GM21529 (cell line): ENCODE results near the gene EML1.

Source experiments
- ATAC-seq: cut with Tn5 transposase; IDR thresholded peaks from one replicate; pipeline ENCODE4 v1.9.1; 2021; ENCODE audit not compliant: unreplicated experiment

Gene EML1

DNA sequence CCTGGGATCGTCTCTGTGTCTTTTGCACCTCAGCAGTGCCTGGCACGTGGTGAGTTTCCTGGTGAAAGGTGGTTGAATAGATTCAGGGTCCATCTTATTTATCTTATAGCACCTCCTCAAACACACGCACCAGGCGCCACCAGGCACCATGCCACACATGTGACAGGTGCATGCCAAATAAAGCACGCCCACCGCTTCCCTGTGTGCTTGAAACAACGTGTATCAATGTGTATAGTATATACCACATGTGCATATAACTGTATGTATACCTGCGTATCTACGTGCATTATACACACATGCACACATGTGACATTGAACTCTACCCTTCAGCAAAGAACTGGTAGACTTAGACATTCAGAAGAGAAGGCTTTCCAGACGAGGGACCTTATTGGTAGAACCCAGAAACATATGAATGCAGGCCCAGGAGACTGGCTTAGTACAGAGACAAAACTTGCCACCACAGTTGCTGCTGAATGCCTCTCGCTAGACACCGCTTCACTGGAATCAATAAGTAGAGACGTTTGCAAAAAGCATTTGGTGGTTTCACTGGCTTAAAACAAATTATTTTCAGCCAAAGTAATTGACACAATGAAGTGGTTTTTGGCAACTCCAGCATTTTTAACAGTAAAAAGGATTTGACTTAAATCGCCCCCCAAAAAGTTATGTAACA is 10.0 kb downstream of the EML1 start:
- no peak for ATAC-seq

DNA sequence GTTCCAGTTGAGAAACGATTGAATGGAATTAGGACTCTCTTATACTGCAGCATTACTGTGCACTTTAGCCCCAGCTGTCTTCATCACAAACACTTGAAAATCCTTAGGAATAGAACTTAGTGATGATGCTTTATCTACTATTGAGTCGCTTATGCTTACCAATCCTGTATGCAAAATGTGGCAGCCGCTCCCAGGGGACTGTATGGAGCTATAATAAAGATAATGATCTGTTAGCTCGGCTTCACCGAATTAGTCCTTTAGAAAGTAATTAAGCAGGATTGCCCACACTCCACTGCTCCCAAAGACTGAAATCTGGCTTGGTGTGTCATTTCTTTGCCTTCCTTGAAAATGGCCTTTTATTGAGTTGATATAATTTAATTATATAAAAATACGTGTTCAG is 10.6 kb downstream of the EML1 start:
- no peak for ATAC-seq

- ATAC-seq, result no peak
Measured at GRCh38 chr14:99805757-99806439, 12.7 kb downstream of the EML1 start.

DNA sequence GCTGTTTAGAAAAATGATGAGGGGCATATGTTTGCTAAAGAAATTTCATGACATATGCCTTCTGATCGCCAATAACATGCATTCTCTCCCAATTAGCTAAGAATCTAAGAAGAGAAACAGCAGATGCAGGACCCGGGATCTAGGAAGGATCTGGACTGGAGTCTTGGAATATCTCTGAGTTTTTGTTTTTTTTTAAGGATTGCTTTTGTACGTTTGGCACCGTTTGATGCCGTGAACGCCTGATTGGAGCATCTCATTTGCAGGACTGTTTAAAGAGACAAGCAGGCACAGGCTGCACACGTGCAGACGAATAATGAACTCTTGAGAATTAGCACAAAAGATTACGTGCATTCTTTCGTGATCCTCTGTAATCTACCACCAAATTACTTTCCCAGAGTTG is 13.6 kb downstream of the EML1 start:
- ATAC-seq, result no peak

DNA sequence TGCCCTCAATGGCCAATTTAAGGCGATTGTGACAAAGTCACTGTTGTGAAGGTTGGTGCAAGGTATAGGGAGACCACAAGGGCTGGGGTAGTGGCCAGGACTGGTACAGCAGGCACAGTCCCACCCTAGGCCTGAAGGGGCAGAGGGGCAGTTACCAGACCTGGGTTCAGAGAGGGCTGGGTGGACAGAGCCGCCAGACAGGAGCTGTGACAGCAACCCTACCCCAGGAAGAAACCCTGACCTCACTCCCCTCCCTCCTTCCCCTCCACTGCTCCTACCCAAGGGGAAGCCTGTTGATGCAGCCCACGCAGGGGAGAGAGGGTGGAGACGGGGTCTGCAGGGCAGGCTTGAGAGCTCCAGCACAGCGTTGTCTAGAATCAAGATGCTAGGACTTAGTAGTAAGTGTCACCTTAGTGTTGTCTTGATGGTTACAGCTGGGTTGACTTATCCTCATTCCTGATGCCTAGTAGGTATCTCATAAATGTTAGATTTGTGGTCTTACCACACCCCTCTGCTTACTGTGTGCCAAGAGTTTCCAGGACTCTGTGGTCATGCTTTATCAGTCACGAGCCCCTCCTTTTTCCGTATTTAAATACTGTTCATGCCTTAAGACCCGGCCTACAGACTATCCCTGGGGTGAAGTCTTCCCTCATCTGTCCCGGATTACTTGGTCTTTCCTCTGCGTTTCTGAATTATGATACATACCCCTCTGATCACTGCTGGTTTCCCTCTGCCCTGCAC is 14.4 kb downstream of the EML1 start:
- ATAC-seq, result no peak

DNA sequence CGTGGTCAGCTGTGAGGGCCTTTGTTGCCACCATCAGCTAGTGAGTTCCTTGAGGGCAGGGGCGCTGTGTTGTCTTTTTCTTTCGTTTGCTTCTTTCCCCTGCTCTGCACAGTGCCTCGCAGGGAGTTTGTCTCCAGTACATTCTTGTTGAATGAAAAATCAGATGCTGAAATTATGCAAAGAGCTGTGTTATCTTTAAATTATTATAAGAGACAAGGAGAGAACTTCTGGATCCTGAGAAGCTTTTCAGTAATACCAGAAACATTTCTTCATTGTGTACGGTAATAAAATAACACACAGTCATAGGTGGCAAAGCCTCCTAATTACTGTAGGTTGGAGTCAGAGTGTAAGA is 14.9 kb downstream of the EML1 start:
- no peak for ATAC-seq

DNA sequence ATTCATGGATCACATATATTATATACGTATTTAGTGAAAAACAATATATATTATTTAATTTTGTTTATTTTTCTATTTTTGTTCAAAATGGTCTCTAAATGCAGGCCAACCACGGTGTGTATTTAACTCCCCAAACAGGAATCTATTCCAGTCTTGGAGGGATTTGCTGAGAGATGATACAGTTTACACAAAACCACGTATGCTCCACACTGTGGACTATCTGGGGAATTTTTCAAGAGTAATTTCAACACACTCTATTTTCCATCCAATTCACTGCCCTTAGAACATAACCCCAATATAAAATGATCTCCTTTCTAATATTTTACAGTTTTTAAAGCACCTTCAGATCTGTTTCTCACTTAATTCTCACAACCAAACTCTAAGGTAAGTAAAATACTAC is 15.3 kb downstream of the EML1 start:
- no peak for ATAC-seq

DNA sequence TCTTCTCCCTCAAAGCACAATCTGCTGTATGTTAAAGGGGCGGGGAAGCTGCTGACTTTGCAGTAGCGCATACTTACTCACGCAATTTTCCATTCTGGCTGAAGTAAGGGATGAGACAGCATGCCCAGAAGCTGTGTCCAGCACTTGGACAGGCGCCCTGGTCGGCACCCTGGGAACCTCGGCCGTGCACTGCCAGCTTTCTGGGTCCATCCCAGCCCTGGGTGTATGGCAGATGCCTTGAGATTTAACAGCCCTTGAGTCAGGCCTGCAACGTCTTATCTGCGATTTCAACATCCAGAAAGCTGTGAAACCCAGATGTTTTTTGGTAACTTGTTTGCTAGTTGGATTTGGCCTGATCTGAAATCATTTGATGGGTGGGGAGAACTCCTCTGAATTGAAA is 16.1 kb downstream of the EML1 start:
- no peak for ATAC-seq

DNA sequence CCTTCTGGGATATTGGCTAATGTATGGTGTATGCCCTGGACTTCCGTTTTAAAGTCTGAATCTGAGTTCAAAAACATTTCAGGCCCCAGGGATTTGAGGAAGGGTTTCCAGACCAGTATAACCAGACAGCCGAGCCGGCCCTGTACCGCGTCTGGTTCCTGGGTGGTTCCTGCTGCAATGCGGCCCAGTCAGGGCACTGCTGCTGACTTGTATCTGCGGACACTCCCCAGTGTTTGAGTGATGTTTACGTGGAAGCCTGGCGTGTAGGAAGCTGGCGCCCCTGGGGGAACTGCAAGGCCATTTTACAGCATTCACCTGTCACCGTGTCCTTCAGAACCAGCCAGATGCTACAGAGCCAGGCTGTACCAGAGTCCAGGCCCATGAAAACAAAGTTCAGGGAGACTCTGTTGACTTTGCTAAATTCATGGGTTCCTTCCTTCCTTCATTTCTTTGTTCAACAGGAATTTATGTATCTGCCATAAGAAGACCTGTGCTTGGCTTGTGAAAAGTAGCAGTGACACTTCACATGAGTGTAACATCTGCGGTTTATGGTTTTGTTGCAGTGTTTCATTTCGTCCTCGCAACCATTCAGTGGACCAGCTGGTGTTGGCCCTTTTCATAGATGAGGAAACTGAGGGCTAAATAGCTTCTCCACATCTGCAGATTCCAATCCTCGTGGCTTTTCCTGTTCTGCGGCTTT is 16.8 kb downstream of the EML1 start:
- ATAC-seq, result no peak

GRCh38 chr14:99810559-99810874 is 17.3 kb downstream of the EML1 start:
- ATAC-seq, result no peak

DNA sequence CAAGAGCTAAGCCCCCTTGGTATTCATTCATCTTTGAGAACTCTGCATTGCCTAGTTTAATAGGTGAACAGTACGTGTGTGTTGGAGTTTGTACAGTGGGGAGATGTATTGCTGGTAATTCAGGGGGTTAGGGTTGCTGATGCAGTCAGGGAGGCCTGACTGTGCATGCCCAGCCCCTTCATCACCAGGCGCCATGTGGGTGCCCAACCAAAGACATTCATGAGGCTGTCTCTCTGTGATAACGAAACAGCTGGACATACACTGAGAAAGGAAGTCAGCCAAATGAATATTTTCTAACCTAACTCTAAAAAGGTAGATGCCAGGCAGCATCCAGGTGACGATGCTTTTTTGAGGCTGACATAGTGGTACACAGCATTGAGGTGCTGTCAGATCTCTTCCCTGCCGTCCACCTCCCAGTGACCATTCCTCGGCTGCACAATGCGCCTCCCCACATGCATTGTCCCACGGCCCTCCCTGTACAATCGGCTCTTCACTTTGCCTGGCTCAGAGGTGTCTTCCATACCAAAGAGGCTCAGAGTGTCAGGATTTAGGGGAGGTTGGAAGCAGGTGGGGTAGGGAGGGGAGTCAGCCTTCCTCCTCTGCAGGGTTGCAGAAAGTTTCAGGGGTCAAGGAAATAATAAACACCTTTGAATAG is 19.0 kb downstream of the EML1 start:
- no peak for ATAC-seq

GRCh38 chr14:99812892-99813291 is 19.7 kb downstream of the EML1 start:
- ATAC-seq, result no peak

GRCh38 chr14:99815696-99816095 is 22.5 kb downstream of the EML1 start:
- no peak for ATAC-seq

DNA sequence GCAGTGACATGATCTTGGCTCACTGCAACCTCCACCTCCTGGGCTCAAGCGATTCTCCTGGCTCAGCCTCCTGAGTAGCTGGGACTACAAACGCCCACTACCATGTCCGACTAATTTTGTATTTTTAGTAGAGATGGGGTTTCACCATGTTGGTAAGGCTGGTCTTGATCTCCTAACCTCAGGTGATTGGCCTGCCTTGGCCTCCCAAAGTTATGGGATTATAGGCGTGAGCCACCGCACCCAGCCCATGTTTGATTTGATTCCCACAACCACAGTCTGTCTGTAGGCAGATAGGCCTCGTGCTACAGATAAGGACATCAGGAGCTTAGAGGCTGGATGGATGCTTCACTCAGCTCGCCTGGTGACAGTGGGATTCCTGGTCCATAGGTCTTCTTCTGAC is 23.0 kb downstream of the EML1 start:
- ATAC-seq, result no peak

DNA sequence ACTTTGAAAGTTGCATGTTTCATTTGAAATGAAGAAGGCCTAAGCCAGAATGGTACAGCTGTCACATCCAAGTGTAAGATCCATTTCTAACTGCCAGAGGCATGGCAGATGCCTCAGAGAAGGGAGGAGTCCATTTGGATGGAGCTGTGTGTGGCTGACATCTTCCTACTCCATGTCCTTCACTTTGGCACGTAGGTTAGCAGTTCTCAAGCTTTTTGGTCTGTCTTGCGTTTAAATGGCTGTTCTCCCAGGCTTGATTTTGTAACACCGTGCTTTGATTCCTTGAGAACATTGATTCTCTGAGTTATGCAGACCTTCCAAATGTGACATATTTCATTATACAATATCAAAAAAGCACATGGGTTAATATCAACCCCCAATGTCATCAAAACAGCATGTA is 23.4 kb downstream of the EML1 start:
- no peak for ATAC-seq

DNA sequence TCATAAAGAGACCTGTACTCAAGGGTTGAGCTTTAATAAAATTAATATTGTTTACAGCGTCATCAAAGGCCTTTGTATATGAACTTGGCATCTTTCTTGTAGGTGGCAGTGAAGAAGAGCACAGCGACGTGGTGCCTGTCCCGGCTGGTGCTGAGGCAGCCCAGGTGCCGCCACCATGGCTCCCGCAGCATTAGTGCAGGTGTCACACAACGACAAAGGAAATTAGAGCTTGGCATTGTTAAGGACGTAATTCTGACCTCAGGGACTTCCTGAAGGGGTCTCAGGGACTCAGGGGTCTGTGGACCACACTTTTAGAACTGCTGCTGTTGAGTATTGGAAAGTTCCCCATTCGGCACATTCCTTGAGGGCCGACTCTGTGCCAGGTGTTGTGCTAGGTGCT is 24.1 kb downstream of the EML1 start:
- no peak for ATAC-seq

GRCh38 chr14:99818503-99819036 is 25.4 kb downstream of the EML1 start:
- ATAC-seq, result no peak

- ATAC-seq, result no peak
Measured at GRCh38 chr14:99819514-99819913, 26.3 kb downstream of the EML1 start.

- ATAC-seq, result no peak
Measured at GRCh38 chr14:99820702-99821331, 27.6 kb downstream of the EML1 start.
